Immature natural killer cell (primary cell): Measurements from ENCODE around the gene CDKL4. TPM values are rescaled to one million over a fixed set of nuclear protein-coding genes. Genes with fewer than 3 reads are reported as not detected.
A peak's percentile ranks its signal among the peaks of the same experiment; 100 is the strongest.

Experiments
- DNase-seq, 3 donors: peaks; one replicate each; pipeline ENCODE4 v3.0.0; 2022; ENCODE audit warnings: mixed read lengths in 1 of 3
- H3K27ac Mint-ChIP-seq, 6 donors: one replicate each; pipeline ENCODE4 v1.8.0; 2020; ENCODE audit warnings: mixed read lengths in 6 of 6, mild to moderate bottlenecking in 5 of 6, inconsistent platforms in 4 of 6, moderate library complexity in 3 of 6
- H3K27me3 Mint-ChIP-seq, 3 donors: one replicate each; pipeline ENCODE4 v1.8.0; 2020 to 2021; ENCODE audit warnings: low read depth in 3 of 3, mild to moderate bottlenecking in 3 of 3, mixed read lengths in 3 of 3, moderate library complexity in 3 of 3, inconsistent platforms in 1 of 3
- H3K36me3 Mint-ChIP-seq, 3 donors: one replicate each; pipeline ENCODE4 v1.8.0; 2020; ENCODE audit warnings: mixed read lengths in 3 of 3, inconsistent platforms in 2 of 3, mild to moderate bottlenecking in 2 of 3
- H3K4me1 Mint-ChIP-seq, 2 donors: one replicate each; pipeline ENCODE4 v1.8.0; 2020; ENCODE audit warnings: inconsistent platforms in 2 of 2, mild to moderate bottlenecking in 2 of 2, mixed read lengths in 2 of 2, moderate library complexity in 1 of 2
- H3K4me3 Mint-ChIP-seq, 5 donors: one replicate each; pipeline ENCODE4 v1.8.0; 2020; ENCODE audit warnings: mild to moderate bottlenecking in 5 of 5, mixed read lengths in 5 of 5, inconsistent platforms in 3 of 5, moderate library complexity in 3 of 5
- H3K9me3 Mint-ChIP-seq, 6 donors: one replicate each; pipeline ENCODE4 v1.8.0; 2020; ENCODE audit warnings: mild to moderate bottlenecking in 6 of 6, mixed read lengths in 6 of 6, inconsistent platforms in 4 of 6, moderate library complexity in 3 of 6
- polyA plus RNA-seq, 3 donors: library from polyadenylated mRNA; unstranded; fragments of 300-500 nt; fragmentation: Illumina TruSeq; gene quantifications; one replicate each; pipeline ENCODE4 v1.2.3, GENCODE V29; 2021

The CDKL4 gene
- not detected for polyA plus RNA-seq

DNA sequence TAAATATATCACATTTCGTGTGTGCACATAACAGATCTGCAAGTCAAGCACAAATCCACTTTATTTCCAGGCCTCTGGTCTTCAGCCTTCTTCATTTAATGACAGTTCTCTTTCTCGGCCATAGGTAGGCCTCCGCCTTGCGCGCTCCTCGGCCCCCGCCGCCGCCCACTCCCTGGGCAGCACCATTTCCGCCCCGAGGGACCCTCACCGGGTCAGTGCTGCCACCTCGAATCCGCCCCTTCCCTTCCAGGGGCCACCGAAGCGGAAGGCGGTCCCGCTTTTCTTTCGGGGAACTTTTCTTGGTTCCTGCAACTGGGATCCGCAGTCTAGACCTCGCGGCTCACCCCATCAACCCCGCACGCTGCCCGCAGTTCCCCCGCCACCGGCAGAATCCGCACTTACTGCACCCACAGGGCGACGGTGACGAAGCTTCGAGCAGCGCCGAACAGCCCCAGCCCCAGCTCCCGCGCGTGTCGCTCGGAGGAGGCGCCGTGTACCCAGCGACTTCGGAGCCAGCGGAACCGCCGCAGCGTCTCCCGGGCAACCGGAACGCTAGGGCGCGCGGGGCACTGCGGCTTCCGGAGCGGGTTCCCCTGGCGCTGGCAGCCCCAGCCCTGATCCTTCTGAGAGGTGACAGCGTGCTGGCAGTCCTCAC lies at the start of gene CDKL4:
Gene CDKL4, minus strand, starts transcription at position 502 of the 655 bp plus-strand sequence.
- H3K27me3 Mint-ChIP-seq, result peaks cover 2 to 7% (median 3%) of the 10 kb centered on the region in 3 donors
- no peaks in the 10 kb centered on the region for H3K9me3 Mint-ChIP-seq
- H3K4me3 Mint-ChIP-seq, result peak within 1 kb of the TSS; percentile 78 to 96 (median 92)
- H3K36me3 Mint-ChIP-seq, result peaks cover 0 to 1% (median 1%) of the 10 kb centered on the region in 3 donors
- DNase-seq, result peak; percentile 12 to 51 (median 15)
- H3K4me1 Mint-ChIP-seq, result peaks cover 12% of the 10 kb centered on the region in 2 donors
- H3K27ac Mint-ChIP-seq, result peak within 1 kb of the TSS; percentile 24 to 89 (median 67)

DNA sequence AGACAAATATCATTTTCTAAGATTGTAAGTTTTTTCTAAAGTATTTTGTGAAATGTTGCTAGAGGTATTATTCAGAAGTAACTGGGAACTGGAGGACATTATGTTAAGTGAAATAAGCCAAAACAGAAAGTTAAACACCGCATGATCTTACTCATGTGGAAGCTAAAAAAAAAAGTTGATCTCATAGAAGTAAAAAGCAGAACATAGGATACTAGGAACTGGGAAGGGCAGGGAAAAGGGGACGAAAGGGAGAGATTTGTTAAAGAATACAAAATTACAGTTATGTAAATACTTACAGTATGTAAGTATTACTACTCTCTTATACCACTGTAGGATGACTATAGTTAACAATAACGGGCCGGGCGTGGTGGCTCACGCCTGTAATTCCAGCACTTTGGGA lies 46.7 kb upstream of the CDKL4 start:
- H3K27ac Mint-ChIP-seq, result no peak overlapping the region
- no peaks in the 10 kb centered on the region for H3K4me1 Mint-ChIP-seq
- H3K9me3 Mint-ChIP-seq, result no peaks in the 10 kb centered on the region
- no peak for DNase-seq
- no peak overlapping the region for H3K4me3 Mint-ChIP-seq
- peaks cover 20 to 33% (median 20%) of the 10 kb centered on the region in 3 donors for H3K36me3 Mint-ChIP-seq
- no peaks in the 10 kb centered on the region for H3K27me3 Mint-ChIP-seq

DNA sequence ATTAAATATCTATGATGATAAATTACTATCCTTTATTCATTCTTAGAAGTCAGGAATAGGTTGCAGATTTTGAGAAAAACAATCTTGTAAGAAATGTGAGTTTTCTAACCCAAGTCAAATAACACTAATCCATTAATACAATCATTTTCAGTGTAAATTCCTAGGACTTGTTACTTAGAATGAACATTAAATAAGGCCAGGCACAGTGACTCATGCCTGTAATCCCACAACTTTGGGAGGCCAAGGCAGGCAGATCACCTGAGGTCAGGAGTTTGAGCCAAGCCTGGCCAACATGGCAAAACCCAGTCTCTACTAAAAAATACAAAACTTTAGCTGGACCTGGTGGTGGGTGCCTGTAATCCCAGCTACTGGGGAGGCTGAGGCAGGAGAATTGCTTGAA lies 45.8 kb upstream of the CDKL4 start:
- Mint-ChIP-seq H3K4me1 (no peaks in the 10 kb centered on the region), H3K27me3 (no peaks in the 10 kb centered on the region), H3K9me3 (no peaks in the 10 kb centered on the region), H3K36me3 (peaks cover 20 to 33% (median 20%) of the 10 kb centered on the region in 3 donors), H3K4me3 (no peak overlapping the region), H3K27ac (no peak overlapping the region)
- no peak for DNase-seq

DNA sequence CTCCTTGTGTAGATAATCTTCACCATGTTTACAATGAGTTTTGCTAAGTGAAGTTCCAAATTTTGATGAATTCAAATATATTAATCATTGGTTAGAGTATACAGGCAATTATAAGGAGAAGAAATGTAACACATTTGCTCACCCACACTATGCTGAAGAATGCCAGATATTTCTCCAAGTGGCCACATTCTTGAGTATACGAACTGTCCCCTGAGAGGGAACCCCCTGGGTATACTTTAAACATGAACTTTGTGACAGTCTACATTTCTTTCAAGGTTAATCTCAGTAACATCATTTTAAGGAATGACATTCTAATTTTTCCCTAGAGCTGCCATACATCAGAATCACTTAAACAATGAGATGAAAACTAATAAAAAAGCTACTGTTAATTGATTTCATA lies 39.8 kb upstream of the CDKL4 start:
- peaks cover 11 to 27% (median 17%) of the 10 kb centered on the region in 3 donors for H3K36me3 Mint-ChIP-seq
- no peaks in the 10 kb centered on the region for H3K4me1 Mint-ChIP-seq
- no peak overlapping the region for H3K4me3 Mint-ChIP-seq
- H3K27me3 Mint-ChIP-seq, result no peaks in the 10 kb centered on the region
- DNase-seq, result no peak
- no peaks in the 10 kb centered on the region for H3K9me3 Mint-ChIP-seq
- no peak overlapping the region for H3K27ac Mint-ChIP-seq

DNA sequence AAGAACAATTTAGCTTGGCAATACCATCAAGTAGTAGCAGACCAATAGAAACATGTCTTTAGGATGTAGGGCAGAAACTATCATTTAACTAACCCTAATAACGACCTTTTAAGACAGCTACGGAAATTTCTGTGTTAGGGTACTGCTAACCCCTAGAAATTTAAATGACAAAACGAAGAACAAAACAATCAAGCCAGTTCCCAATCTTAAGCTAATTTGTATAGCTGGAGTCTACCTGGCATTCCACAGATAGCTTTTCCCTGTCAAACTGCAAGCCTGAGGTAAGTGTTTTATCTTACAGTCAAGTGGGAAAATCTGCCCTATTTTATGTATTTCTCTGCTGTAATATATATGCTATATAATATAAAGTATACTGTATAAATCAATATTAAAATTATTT lies 37.6 kb upstream of the CDKL4 start:
- no peak overlapping the region for H3K27ac Mint-ChIP-seq
- no peak overlapping the region for H3K4me3 Mint-ChIP-seq
- H3K9me3 Mint-ChIP-seq, result no peaks in the 10 kb centered on the region
- H3K36me3 Mint-ChIP-seq, result peaks cover 19 to 30% (median 27%) of the 10 kb centered on the region in 3 donors
- no peaks in the 10 kb centered on the region for H3K4me1 Mint-ChIP-seq
- no peaks in the 10 kb centered on the region for H3K27me3 Mint-ChIP-seq
- DNase-seq, result no peak

DNA sequence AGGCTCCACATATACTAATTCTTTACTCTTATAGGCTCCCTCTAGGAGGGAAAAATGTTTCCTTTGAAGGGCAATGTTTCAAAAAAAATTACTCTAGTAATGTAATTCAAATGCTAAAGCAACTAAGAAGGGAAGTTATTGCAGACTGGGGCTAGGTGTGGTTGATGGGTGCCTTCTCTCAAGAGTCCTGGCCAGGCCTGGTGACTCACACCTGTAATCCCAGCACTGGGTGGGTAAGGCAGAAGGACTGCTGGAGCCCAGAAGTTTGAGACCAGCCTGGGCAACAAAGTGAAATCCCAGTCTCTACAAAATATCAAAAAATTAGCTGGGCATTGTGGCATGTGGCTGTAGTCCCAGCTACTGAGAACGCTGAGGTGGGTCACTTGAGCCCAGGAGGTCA lies 31.2 kb upstream of the CDKL4 start:
- DNase-seq, result no peak
- Mint-ChIP-seq H3K27ac (no peak overlapping the region), H3K4me3 (no peak overlapping the region), H3K27me3 (no peaks in the 10 kb centered on the region), H3K4me1 (no peaks in the 10 kb centered on the region), H3K9me3 (no peaks in the 10 kb centered on the region), H3K36me3 (peaks cover 22 to 35% (median 25%) of the 10 kb centered on the region in 3 donors)

DNA sequence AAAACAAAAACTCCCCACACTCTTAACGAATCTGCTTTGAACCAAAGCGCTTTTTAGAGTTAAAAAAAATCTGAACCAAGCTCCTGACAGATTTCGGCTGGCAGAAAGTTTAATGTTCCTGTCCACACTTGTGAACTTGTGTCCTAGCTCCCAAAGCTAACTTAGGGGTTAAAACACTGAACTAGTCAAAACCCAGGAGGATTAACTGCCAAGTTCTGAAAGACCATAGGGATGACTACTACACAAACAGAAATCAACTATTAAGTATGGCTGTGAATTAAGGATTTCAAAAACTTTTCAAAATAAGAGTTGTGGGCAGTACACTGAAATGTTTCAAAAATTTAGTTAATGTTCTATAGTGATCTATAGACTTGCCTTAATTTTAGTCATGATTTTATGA lies 26.2 kb upstream of the CDKL4 start:
- peaks cover 9 to 19% of the 10 kb centered on the region in 2 donors for H3K4me1 Mint-ChIP-seq
- no peak for DNase-seq
- H3K4me3 Mint-ChIP-seq, result no peak overlapping the region
- no peak overlapping the region for H3K27ac Mint-ChIP-seq
- H3K27me3 Mint-ChIP-seq, result no peaks in the 10 kb centered on the region
- H3K9me3 Mint-ChIP-seq, result no peaks in the 10 kb centered on the region
- H3K36me3 Mint-ChIP-seq, result peaks cover 6 to 19% (median 9%) of the 10 kb centered on the region in 3 donors

DNA sequence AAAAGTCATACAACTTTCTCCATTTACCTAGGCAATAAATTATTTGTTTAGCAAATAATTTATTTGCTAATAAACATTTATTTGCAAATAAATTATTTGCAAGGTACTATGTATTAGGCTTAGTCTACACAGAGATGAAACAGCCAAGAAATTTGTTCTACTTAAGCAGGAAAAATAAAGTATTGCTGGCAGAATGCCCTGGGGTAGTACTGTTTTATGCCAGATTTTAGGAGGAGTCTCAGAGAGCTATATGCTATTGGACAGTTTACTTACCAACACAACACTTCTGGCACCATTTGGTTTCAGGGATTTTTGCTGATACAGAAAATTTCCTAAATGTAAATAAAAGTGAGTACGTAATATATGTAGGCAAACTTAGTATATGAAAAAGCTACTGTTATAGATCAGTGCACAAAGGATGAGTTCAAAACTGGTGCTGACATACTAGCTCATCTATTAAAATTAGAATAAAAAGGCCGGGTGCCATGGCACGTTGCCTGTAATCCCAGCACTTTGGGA lies 23.2 kb upstream of the CDKL4 start:
- peaks cover 5 to 19% (median 11%) of the 10 kb centered on the region in 3 donors for H3K36me3 Mint-ChIP-seq
- H3K27ac Mint-ChIP-seq, result peak overlapping the region in 3 of 6 donors; percentile 18 to 60 (median 35)
- no peak for DNase-seq
- no peaks in the 10 kb centered on the region for H3K9me3 Mint-ChIP-seq
- H3K4me1 Mint-ChIP-seq, result peaks cover 13 to 32% of the 10 kb centered on the region in 2 donors
- no peak overlapping the region for H3K4me3 Mint-ChIP-seq
- H3K27me3 Mint-ChIP-seq, result no peaks in the 10 kb centered on the region

DNA sequence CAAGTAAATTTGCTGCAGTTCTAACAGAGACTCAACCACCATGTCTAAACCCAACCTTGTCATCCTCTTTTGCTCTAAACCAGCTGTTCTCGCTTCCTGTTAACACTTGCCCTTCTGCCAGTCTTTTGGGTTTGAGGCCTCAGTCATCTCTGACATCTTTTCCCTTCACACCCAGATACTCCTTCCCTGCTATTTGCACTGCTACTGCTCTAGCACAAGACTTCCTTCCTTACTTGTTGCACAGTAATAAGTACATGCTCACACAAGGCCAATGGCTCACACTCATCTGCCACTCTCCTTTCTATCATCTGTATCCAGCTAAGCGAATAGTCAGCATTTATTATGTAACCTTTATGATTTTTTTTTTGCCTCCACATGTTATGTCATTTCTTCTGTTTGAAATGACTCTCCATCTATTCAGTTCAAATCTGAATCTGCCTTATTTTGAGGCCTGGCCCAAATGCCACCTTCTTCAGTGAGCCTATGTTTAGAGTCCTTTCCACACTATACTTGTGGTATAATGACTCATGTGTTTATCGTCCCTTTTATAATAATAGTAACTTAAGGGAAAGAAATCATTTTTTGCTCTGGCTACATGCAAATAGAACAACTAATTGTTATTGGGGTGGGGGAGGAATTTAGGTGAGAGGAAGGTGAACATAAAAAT lies 22.5 kb upstream of the CDKL4 start:
- Mint-ChIP-seq H3K27ac (peak overlapping the region; percentile 35 to 90 (median 70)), H3K36me3 (peaks cover 5 to 20% (median 12%) of the 10 kb centered on the region in 3 donors), H3K27me3 (no peaks in the 10 kb centered on the region), H3K9me3 (no peaks in the 10 kb centered on the region), H3K4me3 (peak overlapping the region in 4 of 5 donors; percentile 3 to 42 (median 18)), H3K4me1 (peaks cover 13 to 32% of the 10 kb centered on the region in 2 donors)
- DNase-seq, result no peak

DNA sequence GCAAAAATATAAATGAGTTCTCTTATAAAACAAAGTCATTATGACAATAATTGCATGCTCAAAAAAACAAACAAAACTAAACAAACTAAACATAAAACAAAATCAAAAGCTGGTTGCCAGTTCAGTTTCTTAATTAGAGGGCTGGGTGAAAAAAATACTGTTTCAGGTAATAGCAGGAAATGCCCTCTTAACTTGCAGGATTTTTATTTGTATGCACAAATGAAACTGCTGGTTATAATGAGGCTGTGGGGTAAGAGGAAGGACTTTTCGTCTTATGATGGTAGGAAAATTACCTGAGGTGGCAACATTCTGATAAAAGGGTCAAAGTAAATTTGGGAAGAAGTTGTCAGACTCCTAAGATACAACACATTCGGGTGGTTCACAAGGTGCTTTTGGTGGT lies 21.5 kb upstream of the CDKL4 start:
- Mint-ChIP-seq H3K9me3 (no peaks in the 10 kb centered on the region), H3K4me1 (peaks cover 13 to 32% of the 10 kb centered on the region in 2 donors), H3K27me3 (no peaks in the 10 kb centered on the region), H3K36me3 (peaks cover 8 to 22% (median 12%) of the 10 kb centered on the region in 3 donors), H3K4me3 (peak overlapping the region in 3 of 5 donors; percentile 21 to 47 (median 41)), H3K27ac (peak overlapping the region; percentile 12 to 83 (median 61))
- no peak for DNase-seq

DNA sequence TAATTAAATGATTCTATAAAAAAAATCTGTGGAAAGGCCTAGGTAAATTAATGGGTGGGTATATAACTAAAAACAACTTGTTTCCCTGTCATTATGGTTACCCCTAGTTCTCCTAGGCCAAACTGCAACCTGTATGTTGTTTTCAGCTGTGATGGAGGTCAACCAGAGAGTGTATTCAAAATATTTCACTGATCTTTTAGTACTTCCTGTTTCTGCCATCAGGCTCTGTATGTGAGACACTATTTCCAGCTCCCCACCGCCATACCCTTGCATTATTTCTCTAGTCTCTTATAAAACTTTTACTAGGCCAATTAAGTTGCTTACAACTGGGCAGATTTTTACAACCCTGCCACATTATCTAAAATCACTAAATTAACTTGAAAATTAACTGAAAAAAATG lies 21.0 kb upstream of the CDKL4 start:
- H3K36me3 Mint-ChIP-seq, result peaks cover 11 to 20% (median 12%) of the 10 kb centered on the region in 3 donors
- peaks cover 13 to 32% of the 10 kb centered on the region in 2 donors for H3K4me1 Mint-ChIP-seq
- H3K4me3 Mint-ChIP-seq, result peak overlapping the region in 1 of 5 donors; percentile 1
- H3K9me3 Mint-ChIP-seq, result no peaks in the 10 kb centered on the region
- H3K27me3 Mint-ChIP-seq, result no peaks in the 10 kb centered on the region
- DNase-seq, result no peak
- peak overlapping the region in 5 of 6 donors; percentile 35 to 83 (median 60) for H3K27ac Mint-ChIP-seq

DNA sequence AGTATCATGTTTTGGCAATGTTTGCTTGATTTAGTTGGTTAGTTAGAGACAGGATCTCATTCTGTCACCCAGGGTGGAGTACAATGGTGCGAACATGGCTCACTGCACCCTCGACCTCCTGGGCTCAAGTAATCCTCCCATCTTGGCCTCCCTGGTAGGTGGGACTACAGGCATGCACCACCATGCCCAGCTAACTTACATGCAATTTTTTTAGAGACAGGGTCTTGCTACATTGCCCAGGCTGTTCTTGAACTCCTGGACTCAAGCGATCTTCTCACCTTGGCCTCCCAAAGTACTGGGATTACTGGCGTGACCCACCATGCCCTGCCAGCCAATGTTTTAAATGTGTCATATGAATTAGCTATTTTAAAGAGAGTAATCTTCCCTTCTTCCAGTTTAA lies 16.3 kb upstream of the CDKL4 start:
- Mint-ChIP-seq H3K27ac (no peak overlapping the region), H3K4me1 (peaks cover 4 to 15% of the 10 kb centered on the region in 2 donors), H3K36me3 (peaks cover 18 to 34% (median 23%) of the 10 kb centered on the region in 3 donors), H3K4me3 (no peak overlapping the region), H3K27me3 (no peaks in the 10 kb centered on the region), H3K9me3 (no peaks in the 10 kb centered on the region)
- no peak for DNase-seq

DNA sequence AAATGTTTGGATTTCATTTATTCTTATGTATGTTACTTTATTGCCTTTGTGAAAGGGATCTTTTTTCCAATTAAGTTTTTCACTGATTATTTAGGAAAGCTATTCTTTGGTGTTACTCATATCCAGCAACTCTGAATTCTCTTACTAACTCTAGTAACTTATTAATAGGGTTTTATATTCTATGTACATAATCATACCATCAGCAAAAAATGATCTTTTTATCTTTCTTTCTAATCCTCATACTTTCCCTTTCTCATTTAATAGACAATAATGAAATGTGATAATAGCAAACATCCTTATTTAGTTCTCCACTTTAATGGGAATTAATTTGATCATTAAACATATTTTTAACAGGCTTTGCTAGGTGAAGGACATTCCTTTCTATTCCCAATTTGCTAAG lies 12.3 kb upstream of the CDKL4 start:
- no peaks in the 10 kb centered on the region for H3K9me3 Mint-ChIP-seq
- H3K4me3 Mint-ChIP-seq, result no peak overlapping the region
- no peaks in the 10 kb centered on the region for H3K27me3 Mint-ChIP-seq
- no peak for DNase-seq
- peaks cover 22 to 49% (median 26%) of the 10 kb centered on the region in 3 donors for H3K36me3 Mint-ChIP-seq
- H3K27ac Mint-ChIP-seq, result no peak overlapping the region
- H3K4me1 Mint-ChIP-seq, result no peaks in the 10 kb centered on the region

DNA sequence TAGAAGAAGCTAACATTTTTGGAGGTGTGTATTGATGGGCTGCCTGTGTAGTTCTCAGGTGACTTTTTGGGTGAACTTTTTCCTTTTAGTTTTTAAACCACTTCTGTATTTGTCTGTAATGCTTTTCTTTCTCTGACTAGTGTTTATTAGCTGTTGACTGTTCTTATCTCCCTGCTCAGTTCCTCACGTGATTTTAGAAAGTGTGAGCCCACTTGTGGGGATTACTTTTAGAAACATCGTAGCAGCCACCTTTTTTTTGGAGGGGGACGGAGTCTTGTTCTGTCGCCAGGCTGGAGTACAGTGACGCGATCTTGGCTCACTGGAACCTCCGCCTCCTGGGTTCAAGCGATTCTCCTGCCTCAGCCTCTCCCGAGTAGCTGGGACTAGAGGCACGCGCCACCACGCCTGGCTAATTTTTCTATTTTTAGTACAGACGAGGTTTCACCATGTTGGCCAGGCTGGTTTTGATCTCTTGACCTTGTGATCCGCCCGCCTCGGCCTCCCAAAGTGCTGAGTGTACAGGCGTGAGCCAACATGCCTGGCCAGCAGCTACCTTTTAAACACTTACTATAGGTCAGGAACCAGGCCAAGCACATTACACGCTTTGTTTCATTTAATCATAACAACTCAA lies 9.2 kb upstream of the CDKL4 start:
- Mint-ChIP-seq H3K4me1 (no peaks in the 10 kb centered on the region), H3K27me3 (no peaks in the 10 kb centered on the region), H3K9me3 (no peaks in the 10 kb centered on the region), H3K36me3 (peaks cover 26 to 44% (median 27%) of the 10 kb centered on the region in 3 donors), H3K27ac (peak overlapping the region in 1 of 6 donors; percentile 5), H3K4me3 (no peak overlapping the region)
- no peak for DNase-seq
